HUDEP-2 (cell line): ENCODE measurements around the gene C1QTNF9.
"Not testable (repeated sequence)": the region's sequence is repeated elsewhere in the genome, so short reads cannot be mapped to it uniquely, and the experiment has no call there.

Source experiments
- DNase-seq, 76 experiments: peaks; one replicate each; lab custom pipeline; 2025; ENCODE audit not compliant: unreplicated experiment in 76 of 76; lab: John Stamatoyannopoulos, UW

C1QTNF9 gene

GRCh38 chr13:24309300-24309699 lies at the start of gene C1QTNF9:
TSS of gene C1QTNF9 (plus strand) at chr13:24309580. CDS start at chr13:24316004, 6,424 bp downstream.
- not testable (repeated sequence) for DNase-seq

- DNase-seq = no peak
These were observed 47.8 kb upstream of the C1QTNF9 start for GRCh38 chr13:24261566-24261965.

GRCh38 chr13:24263632-24264031 lies 45.7 kb upstream of the C1QTNF9 start:
- no peak for DNase-seq

- DNase-seq = no peak
These were observed 44.4 kb upstream of the C1QTNF9 start for GRCh38 chr13:24264976-24265375.

- no peak for DNase-seq
These were observed 43.9 kb upstream of the C1QTNF9 start for GRCh38 chr13:24265453-24265852.

GRCh38 chr13:24267274-24267673 lies 42.1 kb upstream of the C1QTNF9 start:
- no peak for DNase-seq

GRCh38 chr13:24267801-24268200 lies 41.6 kb upstream of the C1QTNF9 start:
- no peak for DNase-seq

GRCh38 chr13:24269821-24270220 lies 39.6 kb upstream of the C1QTNF9 start:
- DNase-seq = no peak

- DNase-seq = peak in 66 of 76 experiments; percentile 7 to 60 (median 30)
These were observed 38.7 kb upstream of the C1QTNF9 start for GRCh38 chr13:24270639-24271141.

GRCh38 chr13:24271231-24271600 lies 38.2 kb upstream of the C1QTNF9 start:
- DNase-seq = no peak

GRCh38 chr13:24271601-24272451 lies 37.6 kb upstream of the C1QTNF9 start:
- DNase-seq = peak in 12 of 76 experiments; percentile 4 to 44 (median 10)

- DNase-seq = no peak
These were observed 36.8 kb upstream of the C1QTNF9 start for GRCh38 chr13:24272452-24273161.

- no peak for DNase-seq
These were observed 35.5 kb upstream of the C1QTNF9 start for GRCh38 chr13:24273926-24274325.

GRCh38 chr13:24274452-24275021 lies 34.8 kb upstream of the C1QTNF9 start:
- peak in 4 of 76 experiments; percentile 3 to 16 (median 6) for DNase-seq

GRCh38 chr13:24275041-24275440 lies 34.3 kb upstream of the C1QTNF9 start:
- no peak for DNase-seq

GRCh38 chr13:24276306-24276705 lies 33.1 kb upstream of the C1QTNF9 start:
- no peak for DNase-seq

- no peak for DNase-seq
These were observed 32.5 kb upstream of the C1QTNF9 start for GRCh38 chr13:24276861-24277260.

- DNase-seq = no peak
These were observed 31.6 kb upstream of the C1QTNF9 start for GRCh38 chr13:24277761-24278160.

- DNase-seq = no peak
These were observed 29.9 kb upstream of the C1QTNF9 start for GRCh38 chr13:24279327-24280110.

GRCh38 chr13:24280720-24281119 lies 28.7 kb upstream of the C1QTNF9 start:
- DNase-seq = no peak
